Stimulated activated CD4-positive, alpha-beta T cell treated with anti-CD3 and anti-CD28 coated beads, Interleukin-2, amount 100 ng/mL, for 4 hours (primary cell): ENCODE measurements around the gene PDE3B.
"Not testable (repeated sequence)": the region's sequence is repeated elsewhere in the genome, so short reads cannot be mapped to it uniquely, and the experiment has no call there.

Experiments
- DNase-seq: peaks from one replicate; pipeline ENCODE4 v3.0.0-alpha.2; 2020; ENCODE audit warnings: low read depth

The PDE3B gene

GRCh38 chr11:14812757-14813156 lies 169.2 kb downstream of the PDE3B start:
- no peak for DNase-seq

- no peak for DNase-seq
Observed at GRCh38 chr11:14813516-14813915, 169.9 kb downstream of the PDE3B start.

- no peak for DNase-seq
Observed at GRCh38 chr11:14818779-14819178, 175.2 kb downstream of the PDE3B start.

GRCh38 chr11:14819596-14819995 lies 176.0 kb downstream of the PDE3B start:
- DNase-seq, result no peak

GRCh38 chr11:14821031-14821430 lies 177.4 kb downstream of the PDE3B start:
- DNase-seq, result no peak

- DNase-seq, result no peak
Observed at GRCh38 chr11:14826600-14826999, 183.0 kb downstream of the PDE3B start.

GRCh38 chr11:14835496-14836492 lies 192.2 kb downstream of the PDE3B start:
- no peak for DNase-seq

- DNase-seq, result no peak
Observed at GRCh38 chr11:14842002-14842401, 198.4 kb downstream of the PDE3B start.

GRCh38 chr11:14852571-14853177 lies 209.1 kb downstream of the PDE3B start:
- DNase-seq, result no peak

- no peak for DNase-seq
Observed at GRCh38 chr11:14854057-14854456, 210.5 kb downstream of the PDE3B start.

- no peak for DNase-seq
Observed at GRCh38 chr11:14855890-14856289, 212.3 kb downstream of the PDE3B start.

- DNase-seq, result no peak
Observed at GRCh38 chr11:14857621-14858020, 214.0 kb downstream of the PDE3B start.

GRCh38 chr11:14858404-14858803 lies 214.8 kb downstream of the PDE3B start:
- DNase-seq, result no peak

GRCh38 chr11:14860511-14860910 lies 216.9 kb downstream of the PDE3B start:
- no peak for DNase-seq

- DNase-seq, result no peak
Observed at GRCh38 chr11:14861680-14862079, 218.1 kb downstream of the PDE3B start.

- not testable (repeated sequence) for DNase-seq
Observed at GRCh38 chr11:14863775-14864174, 220.2 kb downstream of the PDE3B start.

- DNase-seq, result no peak
Observed at GRCh38 chr11:14872032-14872431, 228.4 kb downstream of the PDE3B start.

GRCh38 chr11:14873632-14874031 lies 230.0 kb downstream of the PDE3B start:
- DNase-seq, result no peak

GRCh38 chr11:14875163-14875562 lies 231.6 kb downstream of the PDE3B start:
- no peak for DNase-seq

- DNase-seq, result no peak
Observed at GRCh38 chr11:14881576-14882193, 238.1 kb downstream of the PDE3B start.

- DNase-seq, result no peak
Observed at GRCh38 chr11:14882196-14882595, 238.6 kb downstream of the PDE3B start.

- DNase-seq, result not testable (repeated sequence)
Observed at GRCh38 chr11:14883683-14884082, 240.1 kb downstream of the PDE3B start.
